NCI-H2107 treated with DMSO at 0.1 percent for 48 hours (cell line): ENCODE data around the gene ATXN7L3.

ENCODE experiments used
- DNase-seq: peaks from one replicate; lab custom pipeline; 2025; ENCODE audit not compliant: unreplicated experiment; lab: John Stamatoyannopoulos, UW

Gene ATXN7L3

GRCh38 chr17:44218344-44219107, 18.8 kb upstream of the ATXN7L3 start:
- peak; percentile 22 for DNase-seq

- DNase-seq, result no peak
These were observed 18.2 kb upstream of the ATXN7L3 start for GRCh38 chr17:44217738-44218343.

- no peak for DNase-seq
These were observed 17.0 kb upstream of the ATXN7L3 start for GRCh38 chr17:44216694-44217093.

GRCh38 chr17:44216173-44216572, 16.5 kb upstream of the ATXN7L3 start:
- no peak for DNase-seq

- no peak for DNase-seq
These were observed 15.2 kb upstream of the ATXN7L3 start for GRCh38 chr17:44214896-44215295.

- DNase-seq, result no peak
These were observed 14.5 kb upstream of the ATXN7L3 start for GRCh38 chr17:44214230-44214494.

GRCh38 chr17:44213403-44214229, 13.9 kb upstream of the ATXN7L3 start:
- DNase-seq, result no peak

GRCh38 chr17:44212507-44213402, 13.1 kb upstream of the ATXN7L3 start:
- DNase-seq, result no peak

GRCh38 chr17:44211281-44212265, 11.9 kb upstream of the ATXN7L3 start:
- no peak for DNase-seq

- DNase-seq, result peak; percentile 72
These were observed 10.9 kb upstream of the ATXN7L3 start for GRCh38 chr17:44210342-44211192.

- DNase-seq, result no peak
These were observed 10.2 kb upstream of the ATXN7L3 start for GRCh38 chr17:44209786-44210341.

- DNase-seq, result no peak
These were observed 8.1 kb upstream of the ATXN7L3 start for GRCh38 chr17:44207743-44208142.

- no peak for DNase-seq
These were observed 7.6 kb upstream of the ATXN7L3 start for GRCh38 chr17:44207319-44207718.

GRCh38 chr17:44206825-44207155, 7.1 kb upstream of the ATXN7L3 start:
- DNase-seq, result no peak

GRCh38 chr17:44205962-44206824, 6.5 kb upstream of the ATXN7L3 start:
- no peak for DNase-seq

GRCh38 chr17:44204441-44204882, 4.8 kb upstream of the ATXN7L3 start:
- DNase-seq, result no peak

- peak; percentile 14 for DNase-seq
These were observed 4.2 kb upstream of the ATXN7L3 start for GRCh38 chr17:44203731-44204440.
